ENCODE measurements around the gene SHROOM3. TPM values are rescaled to one million over a fixed set of nuclear protein-coding genes. Genes with fewer than 3 reads are reported as not detected.

The SHROOM3 gene
- total RNA-seq, 4 donors from 2014 or later = 20.3 to 50.9 (median 34.9) TPM

DNA sequence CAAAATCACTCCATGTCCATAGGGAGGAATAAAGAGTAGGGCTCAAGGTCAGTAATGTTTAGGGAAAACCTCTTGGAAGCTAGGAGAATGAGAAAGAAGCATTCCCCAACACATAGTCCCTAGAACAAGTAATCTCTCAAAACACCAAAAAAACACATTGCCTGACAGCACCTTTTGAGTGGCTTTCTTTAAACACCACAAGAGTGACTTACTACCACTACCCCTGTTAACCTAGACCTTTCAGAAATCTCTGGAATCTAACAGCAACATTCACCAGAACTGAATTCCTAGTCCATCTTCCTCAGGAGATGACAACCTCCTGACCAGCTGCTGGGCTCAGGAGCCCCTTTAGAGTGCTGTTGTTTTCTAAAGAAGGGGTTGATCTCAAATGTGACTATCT is 320.7 kb downstream of the SHROOM3 start:
- intact Hi-C loops (cut with DNase I) = no loop called here
- TF ChIP-seq, protein P1, sequence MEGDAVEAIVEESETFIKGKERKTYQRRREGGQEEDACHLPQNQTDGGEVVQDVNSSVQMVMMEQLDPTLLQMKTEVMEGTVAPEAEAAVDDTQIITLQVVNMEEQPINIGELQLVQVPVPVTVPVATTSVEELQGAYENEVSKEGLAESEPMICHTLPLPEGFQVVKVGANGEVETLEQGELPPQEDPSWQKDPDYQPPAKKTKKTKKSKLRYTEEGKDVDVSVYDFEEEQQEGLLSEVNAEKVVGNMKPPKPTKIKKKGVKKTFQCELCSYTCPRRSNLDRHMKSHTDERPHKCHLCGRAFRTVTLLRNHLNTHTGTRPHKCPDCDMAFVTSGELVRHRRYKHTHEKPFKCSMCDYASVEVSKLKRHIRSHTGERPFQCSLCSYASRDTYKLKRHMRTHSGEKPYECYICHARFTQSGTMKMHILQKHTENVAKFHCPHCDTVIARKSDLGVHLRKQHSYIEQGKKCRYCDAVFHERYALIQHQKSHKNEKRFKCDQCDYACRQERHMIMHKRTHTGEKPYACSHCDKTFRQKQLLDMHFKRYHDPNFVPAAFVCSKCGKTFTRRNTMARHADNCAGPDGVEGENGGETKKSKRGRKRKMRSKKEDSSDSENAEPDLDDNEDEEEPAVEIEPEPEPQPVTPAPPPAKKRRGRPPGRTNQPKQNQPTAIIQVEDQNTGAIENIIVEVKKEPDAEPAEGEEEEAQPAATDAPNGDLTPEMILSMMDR (IDR thresholded peaks at IDR 0.05) = no peak
- no peak for TF ChIP-seq POLR2A (IDR thresholded peaks at IDR 0.05)
- no peak overlapping the region for H3K27ac ChIP-seq

DNA sequence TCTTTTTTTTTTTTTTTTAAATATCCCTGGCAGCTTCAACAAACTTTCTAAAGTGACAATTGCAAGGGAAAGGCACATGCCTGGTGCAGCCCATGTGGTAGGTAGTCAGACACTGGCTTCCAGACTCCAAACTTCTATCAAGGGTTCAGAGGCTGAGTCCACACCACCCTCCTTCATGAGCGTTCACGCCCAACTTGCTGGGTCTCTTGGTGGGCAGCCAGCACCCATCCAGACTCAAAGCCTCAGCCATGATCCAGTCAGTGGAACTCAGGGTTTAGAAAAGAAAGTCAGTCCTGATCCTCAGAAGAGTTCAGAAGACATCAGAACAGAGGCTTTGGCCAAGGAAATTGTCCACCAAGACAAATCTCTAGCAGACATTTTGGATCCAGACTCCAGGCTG is 321.4 kb downstream of the SHROOM3 start:
- H3K4me3 ChIP-seq = no peak overlapping the region
- H3K36me3 ChIP-seq = peaks cover 0 to 39% (median 0%) of the 10 kb centered on the region in 3 donors
- DNase-seq = no peak
- no peaks in the 10 kb centered on the region for H3K27me3 ChIP-seq
- WGBS, 2 donors = 92% methylated on average over 2 of the region's 2 CpGs; no CpG with 5 or more reads in 1 of the 2 donors
- TF ChIP-seq POLR2A (IDR thresholded peaks at IDR 0.05) = no peak
- TF ChIP-seq, protein P1 (IDR thresholded peaks at IDR 0.05) = no peak
- no peaks in the 10 kb centered on the region for H3K9me3 ChIP-seq
- H3K4me1 ChIP-seq = peaks cover 0 to 30% (median 12%) of the 10 kb centered on the region in 3 donors
- intact Hi-C loops (cut with DNase I) = no loop called here
- no peak overlapping the region for H3K27ac ChIP-seq

More for the DNA sequence above, 320.7 kb downstream of the SHROOM3 start:
- peaks cover 0 to 32% (median 0%) of the 10 kb centered on the region in 3 donors for H3K36me3 ChIP-seq
- no peaks in the 10 kb centered on the region for H3K9me3 ChIP-seq
- no peaks in the 10 kb centered on the region for H3K27me3 ChIP-seq
- peaks cover 0 to 30% (median 12%) of the 10 kb centered on the region in 3 donors for H3K4me1 ChIP-seq
- H3K4me3 ChIP-seq = no peak overlapping the region
- DNase-seq = no peak

DNA sequence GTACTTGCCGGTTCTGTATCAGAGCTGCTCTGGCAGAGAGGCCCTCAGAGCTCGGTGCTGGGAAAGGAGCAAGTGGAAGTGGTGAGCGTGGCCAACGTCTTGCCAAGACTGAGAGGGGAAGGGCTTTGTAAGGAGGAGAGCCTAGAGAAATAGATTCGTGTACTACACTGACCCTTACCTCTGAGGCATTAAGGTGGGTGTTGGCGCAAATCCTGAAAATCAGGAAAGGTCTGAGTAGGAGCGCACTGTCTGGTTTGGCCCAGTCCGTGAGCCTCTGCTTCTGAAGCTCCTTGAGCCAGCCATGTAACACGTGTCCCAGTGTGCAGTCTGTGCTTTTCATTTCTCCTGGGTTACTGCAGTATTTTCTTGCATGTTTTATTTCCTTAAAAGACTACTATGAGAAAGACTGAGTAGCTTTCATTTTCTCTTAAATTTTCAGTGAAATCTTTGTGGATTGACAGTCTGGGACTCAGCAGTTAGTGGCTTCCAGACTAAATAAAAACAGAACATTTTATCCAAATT is 322.4 kb downstream of the SHROOM3 start:
- intact Hi-C loops (cut with DNase I) = no loop called here
- peaks cover 0 to 30% (median 12%) of the 10 kb centered on the region in 3 donors for H3K4me1 ChIP-seq
- no peak for TF ChIP-seq POLR2A (IDR thresholded peaks at IDR 0.05)
- TF ChIP-seq, protein P1 (IDR thresholded peaks at IDR 0.05) = no peak
- no peak overlapping the region for H3K4me3 ChIP-seq
- DNase-seq = no peak
- H3K27ac ChIP-seq = peak overlapping the region in 2 of 4 donors; percentile 3 to 38
- no peaks in the 10 kb centered on the region for H3K27me3 ChIP-seq
- peaks cover 0 to 42% (median 0%) of the 10 kb centered on the region in 3 donors for H3K36me3 ChIP-seq
- H3K9me3 ChIP-seq = no peaks in the 10 kb centered on the region
- 74 to 89% methylated on average over 7 to 9 of the region's 9 CpGs for WGBS, 2 donors

DNA sequence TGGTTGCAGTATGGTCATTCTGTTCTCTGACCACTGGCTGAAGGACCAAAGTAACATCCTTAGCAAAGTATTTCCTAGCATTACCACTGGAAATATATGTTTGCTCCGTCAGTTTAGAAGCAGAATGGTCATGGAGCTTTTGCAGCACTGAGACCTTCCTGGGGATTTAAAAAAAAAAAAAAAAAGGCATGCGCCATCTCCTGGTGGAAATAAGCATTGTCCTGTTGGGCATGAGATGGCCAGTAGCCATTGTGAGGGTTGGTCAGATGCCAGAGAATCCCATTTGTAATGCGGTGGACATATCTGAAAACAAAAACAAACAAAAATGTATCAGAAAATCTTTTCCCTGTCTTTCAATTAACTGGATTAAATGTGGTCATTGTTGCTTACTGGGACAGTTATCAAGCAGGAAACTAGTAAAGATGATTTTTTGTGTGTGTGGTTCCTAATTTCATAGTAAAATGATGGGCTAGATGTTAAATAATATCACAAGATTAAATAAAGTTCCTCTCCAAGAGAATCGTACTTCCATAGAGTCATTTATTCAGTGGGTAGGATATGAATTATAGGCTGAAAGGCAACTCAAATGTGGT is 323.4 kb downstream of the SHROOM3 start:
- Histone ChIP-seq H3K27me3 (no peaks in the 10 kb centered on the region), H3K4me1 (peaks cover 0 to 22% (median 12%) of the 10 kb centered on the region in 3 donors), H3K9me3 (no peaks in the 10 kb centered on the region), H3K4me3 (no peak overlapping the region), H3K27ac (peak overlapping the region in 1 of 4 donors; percentile 3), H3K36me3 (peaks cover 0 to 42% (median 0%) of the 10 kb centered on the region in 3 donors)
- no peak for TF ChIP-seq POLR2A (IDR thresholded peaks at IDR 0.05)
- TF ChIP-seq, protein P1 (IDR thresholded peaks at IDR 0.05) = peak in 5 of 6 experiments; percentile 57 to 66 (median 65)
- 27 to 33% methylated on average over 4 of the region's 4 CpGs for WGBS, 2 donors
- intact Hi-C loops (cut with DNase I) = no loop called here
- no peak for DNase-seq

DNA sequence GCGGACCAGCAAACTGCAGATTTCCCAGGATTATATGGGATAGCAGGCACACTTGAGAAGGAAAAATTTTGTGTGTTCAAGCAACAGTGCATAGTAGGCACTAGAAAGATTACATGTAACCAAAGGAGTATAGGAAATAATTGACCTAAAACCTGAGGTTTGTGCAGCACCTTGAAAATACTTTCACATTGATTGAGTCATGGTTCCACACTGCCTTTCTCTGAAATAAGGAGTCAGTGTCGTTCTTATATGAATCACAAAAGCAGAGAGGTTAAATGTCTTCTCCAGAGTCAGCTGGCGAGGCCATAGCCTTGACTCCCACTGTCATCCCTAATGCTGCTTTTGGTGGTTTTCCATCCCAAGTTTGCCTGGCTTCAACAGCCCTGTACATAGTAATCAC is 324.0 kb downstream of the SHROOM3 start:
- no peak for TF ChIP-seq POLR2A (IDR thresholded peaks at IDR 0.05)
- TF ChIP-seq, protein P1 (IDR thresholded peaks at IDR 0.05) = no peak
- Histone ChIP-seq H3K4me1 (peaks cover 0 to 16% (median 6%) of the 10 kb centered on the region in 3 donors), H3K9me3 (no peaks in the 10 kb centered on the region), H3K27ac (no peak overlapping the region), H3K27me3 (no peaks in the 10 kb centered on the region), H3K36me3 (peaks cover 0 to 42% (median 0%) of the 10 kb centered on the region in 3 donors), H3K4me3 (no peak overlapping the region)
- WGBS, 2 donors = 54 to 75% methylated on average over 3 of the region's 3 CpGs
- intact Hi-C loops (cut with DNase I) = no loop called here
- no peak for DNase-seq
